HepG2 (cell line): ENCODE data around the gene MT1M. TPM values are rescaled to one million over a fixed set of nuclear protein-coding genes. Genes with fewer than 3 reads are reported as not detected.

Source experiments
- AGO2 ChIP-seq: fragments of 200-400 bp; formaldehyde crosslinking; optimal IDR thresholded peaks from 2 replicates; pipeline ENCODE3; 2017; ENCODE audit warnings: mild to moderate bottlenecking, low read depth, low read length, moderate library complexity
- ATF3 ChIP-seq: sonication (generic); formaldehyde crosslinking; IDR thresholded peaks from 2 replicates; pipeline ENCODE4 v1.4.0; 2020; ENCODE audit warnings: missing genetic modification reagents
- ATF5 ChIP-seq: sonication (generic); formaldehyde crosslinking; IDR thresholded peaks from 2 replicates; pipeline ENCODE4 v1.4.0; 2020; ENCODE audit warnings: mild to moderate bottlenecking, low read depth, missing genetic modification reagents
- BCL6 ChIP-seq: IDR thresholded peaks from 2 replicates; pipeline ENCODE4 v1.6.1; 2016; ENCODE audit warnings: missing genetic modification reagents, missing compliant biosample characterization
- DBP ChIP-seq: sonication (generic); formaldehyde crosslinking; IDR thresholded peaks from 2 replicates; pipeline ENCODE4 v1.4.0; 2020; ENCODE audit warnings: missing genetic modification reagents; ENCODE audit errors: not compliant biosample characterization
- ELF3 ChIP-seq: IDR thresholded peaks from 2 replicates; pipeline ENCODE4 v1.6.1; 2016; ENCODE audit warnings: missing genetic modification reagents, missing compliant biosample characterization
- FOXP1 ChIP-seq, 2 experiments: fragments of 450-650 bp in 1 of 2; IDR thresholded peaks; 2 replicates each; pipeline ENCODE4 v1.6.1; 2017 to 2018; ENCODE audit warnings: antibody characterized with exemption in 1 of 2
- GABPA ChIP-seq, 2 experiments: IDR thresholded peaks; 2 replicates each; pipeline ENCODE4 v1.6.1; 2011 to 2016; ENCODE audit warnings: low read depth in 2 of 2, low read length in 1 of 2, missing biosample characterization in 1 of 2, missing genetic modification characterization in 1 of 2
- IRX3 ChIP-seq: sonication (generic); formaldehyde crosslinking; IDR thresholded peaks from 2 replicates; pipeline ENCODE4 v1.8.1; 2023; ENCODE audit warnings: mild to moderate bottlenecking, low read depth, missing genetic modification reagents, borderline replicate concordance
- KDM6A ChIP-seq: IDR thresholded peaks from 2 replicates; pipeline ENCODE4 v1.6.1; 2016; ENCODE audit warnings: low read depth
- MAFK ChIP-seq, 2 experiments: IDR thresholded peaks in 1 of 2; conservative IDR thresholded peaks in 1 of 2; 2 replicates each; pipeline ENCODE4 v1.6.1; 2011; ENCODE audit warnings: improper control_type of control experiment in 2 of 2, low read length in 2 of 2
- THAP9 ChIP-seq: sonication (generic); formaldehyde crosslinking; IDR thresholded peaks from 2 replicates; pipeline ENCODE4; 2020; ENCODE audit warnings: missing genetic modification reagents, mild to moderate bottlenecking, borderline replicate concordance
- YEATS2 ChIP-seq: sonication (generic); formaldehyde crosslinking; IDR thresholded peaks from 2 replicates; pipeline ENCODE4 v1.4.0; 2020; ENCODE audit warnings: missing genetic modification reagents, borderline replicate concordance
- ZFP36 ChIP-seq: fragments of 150-350 bp; IDR thresholded peaks from 2 replicates; pipeline ENCODE4 v1.6.1; 2018; ENCODE audit warnings: borderline replicate concordance, low read length, low read depth; ENCODE audit not compliant: partially characterized antibody
- ZNF180 ChIP-seq: sonication (generic); formaldehyde crosslinking; IDR thresholded peaks from 2 replicates; pipeline ENCODE4 v1.4.0; 2020; ENCODE audit warnings: low read depth, missing genetic modification reagents, borderline replicate concordance
- ZNF224 ChIP-seq: sonication (generic); formaldehyde crosslinking; IDR thresholded peaks from 2 replicates; pipeline ENCODE4 v1.5.0; 2020; ENCODE audit warnings: mild to moderate bottlenecking, missing genetic modification reagents
- ZNF496 ChIP-seq: sonication (generic); formaldehyde crosslinking; IDR thresholded peaks from 2 replicates; pipeline ENCODE4 v1.8.1; 2023; ENCODE audit warnings: mild to moderate bottlenecking, moderate library complexity, missing genetic modification reagents; ENCODE audit not compliant: insufficient replicate concordance
- ZNF577 ChIP-seq: sonication (generic); formaldehyde crosslinking; IDR thresholded peaks from 2 replicates; pipeline ENCODE4 v1.4.0; 2020; ENCODE audit warnings: mild to moderate bottlenecking, low read depth, missing genetic modification reagents, borderline replicate concordance
- ZNF740 ChIP-seq: sonication (generic); formaldehyde crosslinking; IDR thresholded peaks from 2 replicates; pipeline ENCODE4 v1.4.0; 2020; ENCODE audit warnings: missing genetic modification reagents
- ZNF761 ChIP-seq: sonication (generic); formaldehyde crosslinking; conservative IDR thresholded peaks from 2 replicates; pipeline ENCODE4 v1.4.0; 2020; ENCODE audit warnings: mild to moderate bottlenecking, missing genetic modification reagents
- ZNF770 ChIP-seq: sonication (generic); formaldehyde crosslinking; IDR thresholded peaks from 2 replicates; pipeline ENCODE4 v1.5.0; 2020; ENCODE audit warnings: mild to moderate bottlenecking, missing genetic modification reagents
- polyA plus RNA-seq, 8 experiments: library from polyadenylated mRNA; depleted of rRNA in 3 of 8; stranded (reverse) in 7 of 8; unstranded in 1 of 8; fragments of >200 nt; fragmentation: Illumina TruSeq in 4 of 8; extraction: Trizol in 4 of 8; gene quantifications; 2 replicates each; pipeline versions ENCODE4 v1.2.1 to v1.2.3, GENCODE V29; 2011 to 2016; ENCODE audit warnings: low read depth in 4 of 8, missing spikeins in 1 of 8, mixed read lengths in 1 of 8; ENCODE audit not compliant: insufficient read depth in 1 of 8
- total RNA-seq, 5 experiments: library from RNA; depleted of rRNA; stranded (reverse); fragments of >200 nt; fragmentation: Illumina TruSeq; extraction: Trizol; gene quantifications; 2 replicates each; pipeline ENCODE4 v1.2.3, GENCODE V29; 2016; ENCODE audit warnings: low read depth in 1 of 5

Gene MT1M
- total and polyA plus RNA-seq, 2 of the 13 experiments (the other 11 are each of a cell fraction or from before 2014, with no cell fraction given), result 4.6 TPM; not detected in 1

- TF ChIP-seq ZNF770 (CRISPR knock-in tag) (no peak), ZNF740 (no peak), ELF3 (peak; percentile 53; the same call in 1 of the 2 replicates), IRX3 (CRISPR knock-in tag) (peak; percentile 24; the same call in 1 of the 2 replicates), BCL6 (CRISPR knock-in tag) (peak; percentile 33), ZNF180 (CRISPR knock-in tag) (peak; percentile 71; the same call in 1 of the 2 replicates), AGO2 (no peak), MAFK (conservative IDR thresholded peaks at IDR 0.05 in 1 of 2, IDR thresholded peaks at IDR 0.05 in 1 of 2; ENCODE audit: low read length in 2 of 2) (peak; percentile 39 to 58; a peak in 3 of 4 replicates), DBP (CRISPR knock-in tag) (no peak), THAP9 (CRISPR knock-in tag) (peak; percentile 42; the same call in 1 of the 2 replicates), ZNF496 (no peak), ZFP36 (no peak), ZNF224 (CRISPR knock-in tag) (peak; percentile 80; the same call in 1 of the 2 replicates), YEATS2 (0 out of 2 replicates have a peak, but pooled peaks have one; percentile 64), ZNF577 (CRISPR knock-in tag) (no peak), FOXP1 (IDR thresholded peaks at IDR 0.05) (no peak), FOXP1 (CRISPR knock-in tag; IDR thresholded peaks at IDR 0.05) (no peak), ATF3 (CRISPR knock-in tag) (no peak), GABPA (IDR thresholded peaks at IDR 0.05; ENCODE audit: low read depth, low read length) (no peak), GABPA (CRISPR knock-in tag; IDR thresholded peaks at IDR 0.05; ENCODE audit: low read depth) (no peak), ATF5 (no peak), ZNF761 (CRISPR knock-in tag) (0 out of 2 replicates have a peak, but pooled peaks have one; percentile 67), KDM6A (CRISPR knock-in tag) (no peak)
Measured at GRCh38 chr16:56681939-56682702, 49.7 kb downstream of the MT1M start, which contains the start of gene MT1X (continued).
